GM12878 (cell line): ENCODE results near the gene NDST3.

Experiments used
- ASH2L ChIP-seq: fragments of 300-600, 200-600 bp; sonication (generic); IDR thresholded peaks from 2 replicates; pipeline ENCODE4 v1.6.1; 2017; ENCODE audit warnings: low read depth, mild to moderate bottlenecking, borderline replicate concordance
- BHLHE40 ChIP-seq, 2 experiments: fragments of 450-650 bp in 1 of 2; IDR thresholded peaks; 2 replicates each; pipeline ENCODE4 v1.6.1; 2011 to 2017; ENCODE audit warnings: low read depth in 2 of 2, borderline replicate concordance in 1 of 2, improper control_type of control experiment in 1 of 2, low read length in 1 of 2, mild to moderate bottlenecking in 1 of 2
- EP300 ChIP-seq, 2 experiments: fragments of 150-350 bp in 1 of 2; IDR thresholded peaks; 2 replicates each; pipeline ENCODE4 v1.6.1; 2011 to 2012; ENCODE audit warnings: low read depth in 2 of 2, low read length in 2 of 2, borderline replicate concordance in 1 of 2, improper control_type of control experiment in 1 of 2, inconsistent platforms in 1 of 2; ENCODE audit not compliant: control insufficient read depth in 1 of 2
- FOS ChIP-seq: IDR thresholded peaks from 3 replicates; pipeline ENCODE4 v1.6.1; 2011; ENCODE audit warnings: borderline replicate concordance; ENCODE audit not compliant: insufficient read length; ENCODE audit errors: extremely low read depth
- HDAC2 ChIP-seq: fragments of 200-600 bp; sonication (generic); IDR thresholded peaks from 2 replicates; pipeline ENCODE4 v1.6.1; 2017
- RB1 ChIP-seq: fragments of 450-650 bp; formaldehyde crosslinking; IDR thresholded peaks from 2 replicates; pipeline ENCODE4 v1.6.1; 2017; ENCODE audit warnings: mild to moderate bottlenecking, borderline replicate concordance
- SMAD1 ChIP-seq: fragments of 450-650 bp; IDR thresholded peaks from 2 replicates; pipeline ENCODE4 v1.6.1; 2018; ENCODE audit warnings: mild to moderate bottlenecking, low read depth; ENCODE audit not compliant: partially characterized antibody
- SPI1 ChIP-seq: IDR thresholded peaks from 2 replicates; pipeline ENCODE4 v1.6.1; 2011; ENCODE audit warnings: low read depth, mild to moderate bottlenecking, low read length, moderate library complexity, borderline replicate concordance; ENCODE audit not compliant: insufficient read depth
- ZZZ3 ChIP-seq: IDR thresholded peaks from 2 replicates; pipeline ENCODE4 v1.6.1; 2011; ENCODE audit warnings: low read depth; ENCODE audit not compliant: control insufficient read depth, insufficient read length
- TF ChIP-seq, protein P1 (sequence below), 3 experiments: IDR thresholded peaks in 2 of 3; conservative IDR thresholded peaks in 1 of 3; 2 replicates each; pipeline ENCODE4 v1.5.1; 2011; ENCODE audit warnings: low read depth in 3 of 3, low read length in 3 of 3, mild to moderate bottlenecking in 3 of 3, control low read depth in 2 of 3, moderate library complexity in 2 of 3, inconsistent platforms in 1 of 3, mixed read lengths in 1 of 3; ENCODE audit not compliant: control insufficient read depth in 2 of 3, insufficient read depth in 1 of 3; ENCODE audit errors: extremely low read depth in 1 of 3
- TF ChIP-seq, protein P2 (sequence below): fragments of 450-650 bp; IDR thresholded peaks from 2 replicates; pipeline ENCODE4 v1.6.1; 2014; ENCODE audit warnings: mild to moderate bottlenecking
- TF ChIP-seq, protein P3 (sequence below): IDR thresholded peaks from 2 replicates; pipeline ENCODE4 v1.6.1; 2012; ENCODE audit warnings: low read depth, low read length, improper control_type of control experiment

DNA sequence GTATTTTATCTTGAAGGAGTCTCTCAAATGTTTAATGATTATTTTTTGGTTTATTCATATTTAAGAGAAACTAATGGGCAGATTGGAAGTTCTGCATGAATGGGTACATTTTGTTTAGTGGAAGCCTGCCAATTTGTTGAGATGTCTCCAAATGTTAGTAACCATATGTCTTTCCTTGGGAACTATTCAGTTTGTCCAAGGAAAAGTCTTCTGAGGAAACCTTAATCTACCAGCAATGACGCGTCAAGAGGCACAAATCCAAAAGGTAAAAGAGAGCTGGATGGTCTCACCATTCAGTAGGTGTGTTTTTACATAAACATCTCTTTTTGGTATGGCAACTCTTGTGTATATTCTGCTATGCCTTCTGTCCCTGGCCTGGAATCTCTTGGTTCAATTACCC, 37.4 kb upstream of the NDST3 start:
- TF ChIP-seq, protein P1, sequence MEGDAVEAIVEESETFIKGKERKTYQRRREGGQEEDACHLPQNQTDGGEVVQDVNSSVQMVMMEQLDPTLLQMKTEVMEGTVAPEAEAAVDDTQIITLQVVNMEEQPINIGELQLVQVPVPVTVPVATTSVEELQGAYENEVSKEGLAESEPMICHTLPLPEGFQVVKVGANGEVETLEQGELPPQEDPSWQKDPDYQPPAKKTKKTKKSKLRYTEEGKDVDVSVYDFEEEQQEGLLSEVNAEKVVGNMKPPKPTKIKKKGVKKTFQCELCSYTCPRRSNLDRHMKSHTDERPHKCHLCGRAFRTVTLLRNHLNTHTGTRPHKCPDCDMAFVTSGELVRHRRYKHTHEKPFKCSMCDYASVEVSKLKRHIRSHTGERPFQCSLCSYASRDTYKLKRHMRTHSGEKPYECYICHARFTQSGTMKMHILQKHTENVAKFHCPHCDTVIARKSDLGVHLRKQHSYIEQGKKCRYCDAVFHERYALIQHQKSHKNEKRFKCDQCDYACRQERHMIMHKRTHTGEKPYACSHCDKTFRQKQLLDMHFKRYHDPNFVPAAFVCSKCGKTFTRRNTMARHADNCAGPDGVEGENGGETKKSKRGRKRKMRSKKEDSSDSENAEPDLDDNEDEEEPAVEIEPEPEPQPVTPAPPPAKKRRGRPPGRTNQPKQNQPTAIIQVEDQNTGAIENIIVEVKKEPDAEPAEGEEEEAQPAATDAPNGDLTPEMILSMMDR (IDR thresholded peaks at IDR 0.05 in 2 of 3, conservative IDR thresholded peaks at IDR 0.05 in 1 of 3; ENCODE audit: control insufficient read depth in 2 of 3, extremely low read depth in 1 of 3, insufficient read depth in 1 of 3, low read depth in 3 of 3, low read length in 3 of 3), result no peak
- TF ChIP-seq EP300 (IDR thresholded peaks at IDR 0.05; ENCODE audit: borderline replicate concordance in 1 of 2, control insufficient read depth in 1 of 2, low read depth in 2 of 2, low read length in 2 of 2), result no peak
- no peak for TF ChIP-seq SMAD1
- no peak for TF ChIP-seq FOS
- no peak for TF ChIP-seq SPI1
- TF ChIP-seq ZZZ3, result no peak
- TF ChIP-seq ASH2L, result no peak
- TF ChIP-seq, protein P2, sequence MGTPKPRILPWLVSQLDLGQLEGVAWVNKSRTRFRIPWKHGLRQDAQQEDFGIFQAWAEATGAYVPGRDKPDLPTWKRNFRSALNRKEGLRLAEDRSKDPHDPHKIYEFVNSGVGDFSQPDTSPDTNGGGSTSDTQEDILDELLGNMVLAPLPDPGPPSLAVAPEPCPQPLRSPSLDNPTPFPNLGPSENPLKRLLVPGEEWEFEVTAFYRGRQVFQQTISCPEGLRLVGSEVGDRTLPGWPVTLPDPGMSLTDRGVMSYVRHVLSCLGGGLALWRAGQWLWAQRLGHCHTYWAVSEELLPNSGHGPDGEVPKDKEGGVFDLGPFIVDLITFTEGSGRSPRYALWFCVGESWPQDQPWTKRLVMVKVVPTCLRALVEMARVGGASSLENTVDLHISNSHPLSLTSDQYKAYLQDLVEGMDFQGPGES, result no peak
- no peak for TF ChIP-seq HDAC2
- TF ChIP-seq RB1, result no peak
- TF ChIP-seq BHLHE40 (IDR thresholded peaks at IDR 0.05; ENCODE audit: borderline replicate concordance in 1 of 2, low read depth in 2 of 2, low read length in 1 of 2), result no peak
- TF ChIP-seq, protein P3, sequence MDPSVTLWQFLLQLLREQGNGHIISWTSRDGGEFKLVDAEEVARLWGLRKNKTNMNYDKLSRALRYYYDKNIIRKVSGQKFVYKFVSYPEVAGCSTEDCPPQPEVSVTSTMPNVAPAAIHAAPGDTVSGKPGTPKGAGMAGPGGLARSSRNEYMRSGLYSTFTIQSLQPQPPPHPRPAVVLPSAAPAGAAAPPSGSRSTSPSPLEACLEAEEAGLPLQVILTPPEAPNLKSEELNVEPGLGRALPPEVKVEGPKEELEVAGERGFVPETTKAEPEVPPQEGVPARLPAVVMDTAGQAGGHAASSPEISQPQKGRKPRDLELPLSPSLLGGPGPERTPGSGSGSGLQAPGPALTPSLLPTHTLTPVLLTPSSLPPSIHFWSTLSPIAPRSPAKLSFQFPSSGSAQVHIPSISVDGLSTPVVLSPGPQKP, result no peak
